Right cardiac atrium (tissue), 5 donors: ENCODE data around the gene RARB. TPM values are rescaled to one million over a fixed set of nuclear protein-coding genes. Genes with fewer than 3 reads are reported as not detected.

Experiments
- ATAC-seq, 2 donors: fragments of 200-7000 bp; cut with Tn5 transposase; one replicate each; pipeline versions ENCODE4 v1.8.0 to v1.9.1; 2020; ENCODE audit warnings: moderate library complexity in 2 of 2, mild to moderate bottlenecking in 1 of 2
- DNase-seq, 3 donors: peaks; one replicate each; pipeline ENCODE4 v3.0.0-alpha.2; 2020
- H3K27ac ChIP-seq: one replicate; pipeline ENCODE4 v1.5.1; 2013; ENCODE audit warnings: mild to moderate bottlenecking, low read length, control low read depth, moderate library complexity
- H3K27me3 ChIP-seq: one replicate; pipeline ENCODE4 v1.6.1; 2013; ENCODE audit not compliant: control insufficient read depth, insufficient read depth
- H3K4me1 ChIP-seq: one replicate; pipeline ENCODE4 v1.6.1; 2013; ENCODE audit warnings: low read length; ENCODE audit not compliant: control insufficient read depth, insufficient read depth
- H3K4me3 ChIP-seq: one replicate; pipeline ENCODE4 v1.5.1; 2013; ENCODE audit warnings: low read length, control low read depth
- H3K9me3 ChIP-seq: one replicate; pipeline ENCODE4 v1.6.1; 2013; ENCODE audit warnings: low read length; ENCODE audit not compliant: control insufficient read depth
- WGBS: extraction: QIAGEN DNeasy Blood & Tissue Kit; methylation state at CpG from one replicate; pipeline ENCODE4 v1.1.7; 2013; 5-methylcytosine and 5-hydroxymethylcytosine counted together
- intact Hi-C, 4 donors: fragments of 100-400 bp; cut with DNase I; formaldehyde crosslinking; loops; one replicate each; pipeline versions ENCODE4 v1.11.0 to v1.14.0; 2022 to 2023
- polyA plus RNA-seq: library from polyadenylated mRNA; stranded (reverse); fragments of 200-250 nt; gene quantifications from one replicate; pipeline ENCODE4 v1.2.3, GENCODE V29; 2013
- total RNA-seq, 4 donors: library from RNA; stranded (reverse); fragmentation: NEBNext Ultra II Directional; extraction: Animal tissue kit (Norgen Biotek cat#: 25700); gene quantifications; one replicate each; pipeline ENCODE4 v1.2.1, GENCODE V29; 2021
- donor health status: healthy with polysubstance abuse.
- donor health status: DM: no; HTN: yes; CAD: no.
- donor health status: DM: no; HTN: no; CAD: no.
- donor health status: DM: no; HTN: yes; CAD: no; lungs with severe emphysema.
- donor health status: DM: yes; HTN: yes; CAD: no.

RARB gene
- total and polyA plus RNA-seq, 5 donors = 9.5 to 26.4 (median 24.0) TPM

DNA sequence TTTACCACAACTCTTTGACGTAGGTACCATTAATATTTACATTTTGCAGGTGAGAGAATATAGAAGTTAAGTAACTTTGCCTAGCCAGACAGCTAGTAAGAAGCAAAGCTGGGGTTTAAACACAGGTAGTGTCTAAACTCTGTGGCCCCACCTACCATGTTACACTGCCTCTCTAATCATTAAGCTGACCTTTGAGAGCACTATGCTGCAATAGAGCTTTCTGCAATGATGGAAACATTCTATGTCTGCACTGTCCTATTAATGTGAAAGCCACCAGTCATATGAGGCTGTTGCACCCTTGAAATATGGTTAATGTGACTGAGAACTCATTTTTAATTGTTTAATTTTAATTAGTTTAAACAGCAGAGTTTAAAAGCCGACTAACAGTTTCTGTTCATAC, 6.3 kb upstream of the RARB start:
- WGBS = 90% methylated on average over 2 of the region's 2 CpGs
- no peak overlapping the region for H3K27ac ChIP-seq
- intact Hi-C loops = loop anchor here in 2 of 4 donors (10.0 kb wide), 2 partner anchors 163 to 387 kb away; no protein-coding TSS in a partner anchor
- DNase-seq (no peak), ATAC-seq (no peak)
- no peaks in the 10 kb centered on the region for H3K4me1 ChIP-seq
- H3K9me3 ChIP-seq = no peaks in the 10 kb centered on the region
- H3K27me3 ChIP-seq = no peaks in the 10 kb centered on the region
- no peak overlapping the region for H3K4me3 ChIP-seq

DNA sequence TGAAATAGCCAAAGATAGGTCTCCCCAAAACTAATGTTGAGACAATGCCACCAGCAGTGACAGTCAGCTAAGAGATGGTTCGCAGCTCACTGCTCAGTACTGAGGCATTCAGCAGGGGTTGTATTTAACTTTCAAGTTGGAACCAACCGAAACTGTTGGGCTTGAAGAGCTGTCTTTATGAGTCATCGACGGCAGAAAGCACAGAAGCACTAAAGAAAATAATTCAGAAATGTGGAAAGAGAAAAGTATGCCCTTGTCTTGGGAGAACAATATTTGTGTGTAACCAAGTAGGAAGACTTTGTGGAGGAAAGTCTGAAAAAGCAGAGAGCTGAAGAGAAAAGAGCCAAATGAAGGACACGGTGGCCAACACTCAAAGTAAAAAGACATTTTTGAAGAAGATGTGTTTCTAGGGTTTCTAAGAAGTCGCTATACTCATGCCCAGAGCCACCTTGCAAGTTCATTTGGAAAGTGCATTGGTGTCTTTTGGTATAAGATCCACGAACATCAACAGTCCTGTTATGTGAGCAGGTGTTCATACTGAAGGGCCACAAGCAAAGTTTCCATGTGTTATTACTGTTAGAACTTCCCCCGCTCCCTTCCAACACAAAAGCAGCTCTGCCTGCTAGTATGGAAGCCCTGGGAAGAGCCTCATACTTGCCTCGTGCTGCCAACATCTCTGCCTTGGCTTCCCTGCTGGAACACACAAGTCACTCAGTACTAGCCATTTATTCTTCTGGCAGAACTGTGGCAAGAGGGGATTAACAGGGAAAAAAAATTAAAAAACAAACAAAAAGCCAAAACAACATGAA, 4.1 kb upstream of the RARB start:
- 67% methylated on average over 9 of the region's 9 CpGs for WGBS
- ATAC-seq (no peak), DNase-seq (no peak)
- Histone ChIP-seq H3K4me3 (no peak overlapping the region), H3K9me3 (no peaks in the 10 kb centered on the region), H3K27ac (no peak overlapping the region), H3K27me3 (no peaks in the 10 kb centered on the region), H3K4me1 (no peaks in the 10 kb centered on the region)
- intact Hi-C loops = loop anchor here in 2 of 4 donors (10.0 kb wide), 2 partner anchors 161 to 389 kb away; no protein-coding TSS in a partner anchor

DNA sequence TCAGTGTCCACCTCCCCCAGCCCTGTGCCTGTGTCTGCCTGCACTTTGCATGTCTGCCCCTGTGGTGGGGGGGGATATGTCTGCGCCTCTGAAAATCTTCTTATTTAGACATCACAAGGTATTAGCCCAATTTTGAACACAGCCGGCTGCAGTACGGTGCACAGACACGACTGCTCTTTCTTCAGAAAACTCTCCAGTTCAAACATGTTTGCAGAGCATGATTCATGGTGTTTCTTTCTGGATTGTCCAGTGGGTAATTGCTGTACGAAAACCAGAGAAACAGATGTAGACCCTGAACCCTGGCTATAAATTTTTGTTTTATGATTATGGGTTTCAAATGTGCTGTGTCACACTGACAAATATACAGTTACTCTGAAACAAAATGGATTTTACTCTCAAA, 3.4 kb upstream of the RARB start:
- ATAC-seq (no peak), DNase-seq (no peak)
- 92% methylated on average over 5 of the region's 5 CpGs for WGBS
- H3K4me3 ChIP-seq = no peak overlapping the region
- intact Hi-C loops = loop anchor here in 3 of 4 donors (5.0 to 10.0 kb wide), 4 partner anchors 160 to 390 kb away; no protein-coding TSS in a partner anchor
- H3K4me1 ChIP-seq = no peaks in the 10 kb centered on the region
- H3K27me3 ChIP-seq = no peaks in the 10 kb centered on the region
- no peak overlapping the region for H3K27ac ChIP-seq
- no peaks in the 10 kb centered on the region for H3K9me3 ChIP-seq

DNA sequence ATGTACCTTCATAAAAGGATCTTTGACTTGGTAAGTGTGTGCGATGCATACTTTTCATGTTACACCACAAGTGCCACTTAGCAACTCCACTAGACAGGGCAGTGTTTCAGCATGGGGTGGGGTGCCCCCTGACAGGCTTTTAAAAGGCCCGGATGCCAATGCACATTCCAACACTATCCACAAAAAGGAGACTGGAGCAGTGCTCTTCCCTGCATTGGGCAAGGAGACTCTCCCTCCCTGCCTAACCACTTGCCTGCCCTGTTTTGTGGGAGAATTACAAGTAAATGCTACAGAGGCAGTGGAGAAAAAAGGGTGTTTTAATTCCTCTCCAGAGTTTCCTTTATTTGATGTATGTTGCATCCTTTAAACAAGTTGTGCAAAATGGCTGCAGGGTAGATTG, 1.7 kb upstream of the RARB start:
- DNase-seq (peak; percentile 26 to 67 (median 62)), ATAC-seq (peak; percentile 49 to 69)
- Histone ChIP-seq H3K9me3 (no peaks in the 10 kb centered on the region), H3K4me1 (no peaks in the 10 kb centered on the region), H3K27ac (peak overlapping the region; percentile 60), H3K4me3 (no peak overlapping the region), H3K27me3 (no peaks in the 10 kb centered on the region)
- intact Hi-C loops = loop anchor here in 3 of 4 donors (5.0 to 10.0 kb wide), 4 partner anchors 158 to 392 kb away; no protein-coding TSS in a partner anchor
- 62% methylated on average over 2 of the region's 2 CpGs for WGBS

DNA sequence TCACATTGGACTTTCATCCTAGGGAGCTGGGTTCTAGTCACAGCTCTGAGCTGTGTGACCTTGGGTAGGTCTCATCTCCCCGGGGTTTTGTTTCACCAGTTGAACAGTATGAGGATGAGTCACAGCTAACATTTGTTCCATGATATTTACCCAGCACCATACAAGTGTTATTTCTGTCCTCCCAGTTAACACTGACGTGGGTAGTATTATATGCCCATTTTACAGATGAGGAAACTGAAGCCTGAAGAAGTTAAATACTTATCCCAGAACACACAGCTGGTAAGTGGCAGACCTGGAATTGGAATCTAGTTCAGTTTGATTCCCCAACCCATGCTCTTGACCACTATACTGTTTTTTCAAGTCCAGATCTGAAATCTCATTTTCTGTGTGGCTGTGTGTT, 908 bp upstream of the RARB start:
- Histone ChIP-seq H3K27ac (peak overlapping the region; percentile 98), H3K4me1 (no peaks in the 10 kb centered on the region), H3K4me3 (peak overlapping the region; percentile 91), H3K9me3 (no peaks in the 10 kb centered on the region), H3K27me3 (no peaks in the 10 kb centered on the region)
- WGBS = 70% methylated on average over 2 of the region's 2 CpGs
- intact Hi-C loops = loop anchor here in 3 of 4 donors (5.0 to 10.0 kb wide), 4 partner anchors 158 to 392 kb away; no protein-coding TSS in a partner anchor
- ATAC-seq = peak in 1 of 2 donors; percentile 26
- no peak for DNase-seq

- Histone ChIP-seq H3K27me3 (no peaks in the 10 kb centered on the region), H3K4me3 (peak overlapping the region; percentile 91), H3K4me1 (no peaks in the 10 kb centered on the region), H3K27ac (peak overlapping the region; percentile 98), H3K9me3 (no peaks in the 10 kb centered on the region)
- ATAC-seq = peak; percentile 6 to 14
- DNase-seq = no peak
- intact Hi-C loops = loop anchor here in 3 of 4 donors (5.0 to 10.0 kb wide), 4 partner anchors 157 to 393 kb away; no protein-coding TSS in a partner anchor
- 2% methylated on average over 13 of the region's 13 CpGs for WGBS
Measured at GRCh38 chr3:25427563-25427941, 511 bp upstream of the RARB start.

DNA sequence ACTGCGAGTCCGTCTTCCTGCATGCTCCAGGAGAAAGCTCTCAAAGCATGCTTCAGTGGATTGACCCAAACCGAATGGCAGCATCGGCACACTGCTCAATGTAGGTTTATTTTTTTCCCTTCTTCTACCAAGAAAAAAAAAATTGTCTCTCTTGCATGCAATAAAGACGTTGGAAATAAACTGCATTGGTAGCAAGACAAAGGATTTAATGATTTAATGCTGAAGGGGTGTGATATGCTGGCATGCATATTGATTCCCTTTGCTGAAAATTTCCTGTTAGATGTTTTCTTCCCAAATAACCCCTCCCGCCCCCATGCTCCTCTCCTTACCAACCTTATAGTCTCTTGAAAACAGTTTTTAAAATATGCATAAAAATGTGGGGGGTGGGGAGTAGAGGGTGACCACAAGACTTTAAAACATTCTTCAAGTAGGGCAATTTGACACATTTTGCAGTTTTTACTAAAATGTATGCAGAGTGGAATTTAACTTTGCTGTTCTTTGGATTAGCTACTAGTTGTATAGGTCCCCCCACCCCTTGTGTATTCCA, 799 bp downstream of the RARB start:
- ATAC-seq = peak in 1 of 2 donors; percentile 54
- no peaks in the 10 kb centered on the region for H3K9me3 ChIP-seq
- H3K4me3 ChIP-seq = peak overlapping the region; percentile 91
- 3% methylated on average over 6 of the region's 6 CpGs for WGBS
- H3K27ac ChIP-seq = peak overlapping the region; percentile 100
- H3K4me1 ChIP-seq = peaks cover under 1% of the 10 kb centered on the region
- DNase-seq = no peak
- H3K27me3 ChIP-seq = no peaks in the 10 kb centered on the region
- intact Hi-C loops = loop anchor here in 3 of 4 donors (5.0 to 10.0 kb wide), 4 partner anchors 156 to 394 kb away; no protein-coding TSS in a partner anchor

DNA sequence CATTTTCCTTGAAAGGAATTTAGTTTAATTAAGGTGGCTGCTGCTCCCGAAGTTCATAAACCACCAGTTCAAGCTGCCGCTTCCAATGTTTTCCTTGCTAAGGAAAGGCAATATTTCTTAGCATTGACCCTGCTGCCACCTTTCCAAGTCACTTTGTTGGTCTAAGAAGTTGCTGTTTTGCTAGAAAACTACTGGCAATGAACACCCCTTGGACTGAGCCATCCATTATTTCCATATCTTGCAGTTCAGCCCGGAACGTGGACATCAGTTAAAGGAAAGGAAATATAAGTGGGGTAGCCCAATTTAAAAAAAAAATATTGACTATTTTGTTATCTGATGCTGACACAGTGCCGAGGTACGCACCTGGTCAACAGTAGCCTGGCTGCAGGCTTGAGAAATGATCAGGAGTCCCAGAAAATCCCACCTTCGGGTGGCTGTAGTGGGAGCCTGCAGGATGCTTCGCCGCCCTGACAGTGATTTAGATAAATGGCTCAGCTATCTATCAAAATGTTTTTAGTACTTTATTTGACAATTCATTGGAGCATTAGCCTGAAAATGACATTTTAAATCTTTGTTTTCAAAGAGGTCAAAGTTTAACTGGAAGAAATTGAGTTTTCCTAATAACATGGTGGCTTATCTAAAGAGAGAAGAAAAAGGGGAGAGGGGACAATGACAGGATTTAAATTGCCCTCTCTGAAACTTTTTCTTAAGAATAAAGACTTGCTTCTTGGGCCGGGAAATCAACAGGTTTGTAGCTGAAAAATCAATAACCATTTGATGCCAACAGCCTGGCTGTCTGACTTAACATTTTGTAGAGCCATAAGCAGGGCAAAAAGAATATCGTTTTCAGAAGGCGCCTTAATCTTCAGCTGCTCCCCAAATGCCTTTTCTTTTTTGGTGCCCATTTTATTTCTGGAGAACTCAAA, 1.6 kb downstream of the RARB start:
- no peaks in the 10 kb centered on the region for H3K27me3 ChIP-seq
- WGBS = 14% methylated on average over 12 of the region's 12 CpGs
- H3K4me1 ChIP-seq = peaks cover 2% of the 10 kb centered on the region
- ATAC-seq (no peak), DNase-seq (no peak)
- peak overlapping the region; percentile 99 for H3K27ac ChIP-seq
- intact Hi-C loops = loop anchor here (5.0 to 10.0 kb wide), 4 partner anchors 155 to 395 kb away; no protein-coding TSS in a partner anchor
- peak overlapping the region; percentile 91 for H3K4me3 ChIP-seq
- no peaks in the 10 kb centered on the region for H3K9me3 ChIP-seq

DNA sequence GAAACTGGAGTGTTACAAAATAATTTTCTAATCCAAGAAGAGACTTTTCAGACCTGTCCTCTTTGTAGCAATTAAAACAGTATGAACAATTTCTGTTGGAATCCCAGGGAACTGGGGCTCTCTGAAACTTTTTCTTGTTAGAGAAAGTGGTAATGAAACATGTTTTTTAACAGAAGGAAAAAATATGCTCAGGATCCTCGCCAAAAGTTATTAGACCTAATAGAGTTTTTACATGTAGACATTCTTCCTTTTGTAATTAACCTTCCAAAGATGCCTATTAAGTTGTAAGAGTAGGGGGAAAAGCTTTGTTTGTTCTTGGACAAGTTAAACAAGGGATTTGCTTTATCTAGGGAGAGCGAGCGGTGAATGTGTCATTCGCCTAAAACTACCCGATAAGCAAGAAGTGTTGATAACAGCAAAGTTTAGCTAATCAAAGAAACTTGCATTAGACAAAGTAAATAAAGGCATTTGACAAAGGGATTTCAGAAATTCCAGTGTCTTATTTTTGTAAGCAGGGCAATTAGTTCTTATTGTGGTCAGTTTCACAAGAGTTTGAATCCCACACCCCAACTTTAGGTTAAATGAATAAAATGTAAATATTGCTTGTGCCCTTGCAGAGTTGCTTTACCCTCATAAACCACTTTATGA, 2.3 kb downstream of the RARB start:
- DNase-seq = no peak
- ATAC-seq = no peak
- H3K27me3 ChIP-seq = no peaks in the 10 kb centered on the region
- H3K9me3 ChIP-seq = no peaks in the 10 kb centered on the region
- intact Hi-C loops = loop anchor here in 1 of 4 donors (5.0 kb wide), 1 partner anchor 162 kb away; no protein-coding TSS in a partner anchor
- WGBS = 14% methylated on average over 5 of the region's 5 CpGs
- peak overlapping the region; percentile 4 for H3K27ac ChIP-seq
- peak overlapping the region; percentile 91 for H3K4me3 ChIP-seq
- peaks cover 3% of the 10 kb centered on the region for H3K4me1 ChIP-seq
